GM19240 (cell line): Measurements from ENCODE around the gene GRIFIN.

Experiments used
- DNase-seq: peaks from one replicate; pipeline ENCODE4 v3.0.0; 2011; ENCODE audit warnings: low spot score; ENCODE audit not compliant: insufficient read length

The GRIFIN gene

DNA sequence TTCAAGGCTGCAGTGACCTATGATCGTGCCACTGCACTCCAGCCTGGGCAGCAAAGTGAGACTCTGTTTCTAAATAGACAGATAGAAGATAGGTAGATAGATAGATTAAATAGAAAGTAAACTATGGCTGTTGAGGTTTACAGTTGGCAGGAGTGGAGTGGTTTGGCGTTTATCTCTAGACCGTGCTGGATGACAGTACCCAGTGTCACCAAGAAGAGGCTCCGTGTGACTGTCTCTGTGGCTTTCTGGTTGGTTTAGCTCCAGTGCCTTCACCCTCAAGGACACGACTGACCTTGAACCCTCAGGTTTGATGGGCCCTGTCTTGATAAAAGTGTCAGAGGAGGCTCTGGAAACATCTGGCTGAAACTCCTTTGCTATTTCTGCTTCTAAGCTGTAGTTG is 41.1 kb downstream of the GRIFIN start:
- no peak for DNase-seq

DNA sequence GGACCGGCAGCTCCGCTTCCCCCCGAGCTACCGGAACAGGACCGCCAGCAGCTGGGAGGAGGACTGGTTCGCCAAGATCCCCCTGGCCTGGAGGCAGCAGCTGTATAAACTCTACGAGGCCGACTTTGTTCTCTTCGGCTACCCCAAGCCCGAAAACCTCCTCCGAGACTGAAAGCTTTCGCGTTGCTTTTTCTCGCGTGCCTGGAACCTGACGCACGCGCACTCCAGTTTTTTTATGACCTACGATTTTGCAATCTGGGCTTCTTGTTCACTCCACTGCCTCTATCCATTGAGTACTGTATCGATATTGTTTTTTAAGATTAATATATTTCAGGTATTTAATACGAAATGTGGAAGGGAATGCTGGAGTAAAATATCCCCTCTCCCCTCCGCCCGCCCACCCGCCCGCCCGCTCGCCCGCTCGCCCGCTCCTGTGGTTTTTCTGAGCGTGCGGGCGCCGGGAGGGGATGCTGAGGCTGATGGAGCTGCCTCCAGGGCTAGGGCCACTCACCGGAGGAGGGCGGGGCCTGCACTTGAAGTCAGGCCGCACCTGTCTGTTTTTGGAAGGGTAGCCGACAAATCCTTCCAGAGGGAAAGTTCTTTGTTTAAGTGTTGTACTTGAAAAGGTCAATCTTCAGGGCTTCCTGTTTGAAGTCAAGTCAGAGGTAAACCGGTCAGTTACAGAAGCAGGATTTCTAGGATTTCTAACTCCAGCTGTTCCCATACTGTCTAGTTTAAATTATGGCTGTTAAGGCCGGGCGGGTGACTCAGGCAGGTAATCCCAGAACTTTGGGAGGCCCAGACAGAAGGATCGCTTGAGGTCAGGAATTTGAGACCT is 42.3 kb downstream of the GRIFIN start:
- DNase-seq: no peak

DNA sequence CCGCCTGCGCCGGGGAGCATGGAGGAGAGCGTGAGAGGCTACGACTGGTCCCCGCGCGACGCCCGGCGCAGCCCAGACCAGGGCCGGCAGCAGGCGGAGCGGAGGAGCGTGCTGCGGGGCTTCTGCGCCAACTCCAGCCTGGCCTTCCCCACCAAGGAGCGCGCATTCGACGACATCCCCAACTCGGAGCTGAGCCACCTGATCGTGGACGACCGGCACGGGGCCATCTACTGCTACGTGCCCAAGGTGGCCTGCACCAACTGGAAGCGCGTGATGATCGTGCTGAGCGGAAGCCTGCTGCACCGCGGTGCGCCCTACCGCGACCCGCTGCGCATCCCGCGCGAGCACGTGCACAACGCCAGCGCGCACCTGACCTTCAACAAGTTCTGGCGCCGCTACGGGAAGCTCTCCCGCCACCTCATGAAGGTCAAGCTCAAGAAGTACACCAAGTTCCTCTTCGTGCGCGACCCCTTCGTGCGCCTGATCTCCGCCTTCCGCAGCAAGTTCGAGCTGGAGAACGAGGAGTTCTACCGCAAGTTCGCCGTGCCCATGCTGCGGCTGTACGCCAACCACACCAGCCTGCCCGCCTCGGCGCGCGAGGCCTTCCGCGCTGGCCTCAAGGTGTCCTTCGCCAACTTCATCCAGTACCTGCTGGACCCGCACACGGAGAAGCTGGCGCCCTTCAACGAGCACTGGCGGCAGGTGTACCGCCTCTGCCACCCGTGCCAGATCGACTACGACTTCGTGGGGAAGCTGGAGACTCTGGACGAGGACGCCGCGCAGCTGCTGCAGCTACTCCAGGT is 43.1 kb downstream of the GRIFIN start:
- DNase-seq: no peak

DNA sequence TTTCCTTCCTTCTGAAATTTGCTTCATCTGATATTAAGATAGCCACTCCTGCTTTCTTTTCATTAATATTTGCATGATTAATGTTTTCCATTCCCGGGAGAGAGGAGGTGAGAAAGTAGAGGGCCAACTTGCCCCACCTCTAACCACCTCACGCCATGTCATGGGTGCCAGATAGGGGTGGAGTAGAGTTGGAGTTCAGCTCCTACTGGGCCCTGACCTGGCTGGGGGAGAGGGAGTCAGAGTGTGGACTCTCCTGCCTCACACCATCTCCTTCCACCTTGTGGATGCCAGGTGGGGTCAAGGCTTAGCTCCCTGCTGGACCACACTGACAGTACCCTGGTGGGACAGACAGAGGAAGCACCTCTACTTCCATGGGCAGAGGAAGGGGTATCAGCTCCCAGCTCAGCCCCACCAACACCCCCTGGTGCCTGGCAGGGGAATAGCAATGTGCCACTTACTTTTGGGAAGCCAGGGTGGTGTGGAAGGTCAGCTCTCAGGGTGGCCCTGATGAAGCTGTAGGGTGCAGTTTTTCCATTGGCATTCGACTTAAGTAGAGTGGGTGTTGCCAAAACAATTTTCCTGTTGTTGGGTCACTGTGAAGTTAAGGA is 44.8 kb downstream of the GRIFIN start:
- no peak for DNase-seq

DNA sequence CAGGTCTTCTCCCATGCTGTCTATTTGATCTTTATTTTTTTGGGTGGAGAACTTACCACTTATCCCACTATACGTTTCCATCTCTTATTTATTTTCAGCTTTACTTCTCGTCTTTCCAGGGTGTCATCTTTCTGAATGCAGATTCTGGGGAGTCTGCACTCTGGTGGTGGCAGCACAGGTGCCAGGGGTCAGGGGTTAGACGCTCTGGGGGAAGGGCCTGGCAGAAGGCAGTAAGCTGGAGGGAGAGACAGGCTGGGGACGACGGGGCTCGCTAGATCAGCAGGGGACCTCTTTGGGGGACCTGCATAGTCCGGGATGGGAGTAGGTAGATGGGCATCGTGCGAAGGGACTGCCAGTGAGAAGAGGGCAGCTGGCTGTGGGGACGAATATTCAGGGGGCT is 50.4 kb downstream of the GRIFIN start:
- no peak for DNase-seq
